HEK293 (cell line): ENCODE measurements around the gene DTL.

Experiments used
- CTCF ChIA-PET: fragments of 350-600 bp; formaldehyde crosslinking; extraction: SDS; loops from one replicate; lab custom pipeline; 2021; ENCODE audit warnings: antibody characterized with exemption; lab: Yijun Ruan, JAX
- POLR2A ChIA-PET: fragments of 300-600 bp; formaldehyde crosslinking; extraction: SDS; loops from one replicate; lab custom pipeline; 2020; ENCODE audit warnings: antibody characterized with exemption, inconsistent platforms; lab: Yijun Ruan, JAX
- H3K27ac ChIP-seq: fragments of 200-500 bp; sonication (Bioruptor generic); 2 replicates; pipeline ENCODE4 v1.5.1; 2014; ENCODE audit warnings: low read depth, low read length, control low read depth, inconsistent platforms; ENCODE audit errors: extremely low read depth
- H3K36me3 ChIP-seq, 2 experiments: fragments of 200-500 bp in 1 of 2; sonication (Bioruptor generic) in 1 of 2; 1 replicate in 1 of 2; 2 replicates in 1 of 2; pipeline ENCODE4 v1.5.1; 2014 to 2017; ENCODE audit warnings: inconsistent platforms in 2 of 2, low read length in 2 of 2; ENCODE audit not compliant: control insufficient read depth in 2 of 2, insufficient read depth in 1 of 2
- H3K4me1 ChIP-seq: fragments of 200-500 bp; sonication (Bioruptor generic); 2 replicates; pipeline ENCODE4 v1.5.1; 2014; ENCODE audit warnings: mild to moderate bottlenecking, low read length, inconsistent platforms; ENCODE audit not compliant: control insufficient read depth, insufficient read depth
- H3K4me3 ChIP-seq: 2 replicates; pipeline ENCODE4 v1.5.1; 2011; ENCODE audit warnings: low read depth, mild to moderate bottlenecking, control low read depth, low read length, moderate library complexity
- H3K9me3 ChIP-seq: fragments of 200-500 bp; sonication (Bioruptor generic); 2 replicates; pipeline ENCODE4 v1.5.1; 2014; ENCODE audit warnings: low read depth, low read length, inconsistent platforms; ENCODE audit not compliant: control insufficient read depth, insufficient read depth
- BCL11A ChIP-seq: fragments of 450-650 bp; formaldehyde crosslinking; IDR thresholded peaks from 2 replicates; pipeline ENCODE4 v1.5.1; 2016; ENCODE audit warnings: low read depth, missing biosample characterization, missing genetic modification characterization
- EGR2 ChIP-seq: fragments of 450-650 bp; formaldehyde crosslinking; IDR thresholded peaks from 2 replicates; pipeline ENCODE4 v1.5.1; 2016; ENCODE audit warnings: low read depth, missing biosample characterization, missing genetic modification characterization
- KLF16 ChIP-seq: fragments of 450-650 bp; formaldehyde crosslinking; IDR thresholded peaks from 2 replicates; pipeline ENCODE4 v1.5.1; 2017; ENCODE audit warnings: missing biosample characterization, missing genetic modification characterization
- SCRT1 ChIP-seq: fragments of 450-650 bp; formaldehyde crosslinking; IDR thresholded peaks from 2 replicates; pipeline ENCODE4 v1.5.1; 2016; ENCODE audit warnings: missing biosample characterization, missing genetic modification characterization, borderline replicate concordance
- SP7 ChIP-seq: fragments of 450-650 bp; formaldehyde crosslinking; IDR thresholded peaks from 2 replicates; pipeline ENCODE4 v1.5.1; 2016; ENCODE audit warnings: missing biosample characterization, missing genetic modification characterization
- YY1 ChIP-seq: fragments of 450-650 bp; formaldehyde crosslinking; IDR thresholded peaks from 2 replicates; pipeline ENCODE4 v1.5.1; 2018; ENCODE audit warnings: missing biosample characterization, missing genetic modification characterization
- ZBTB20 ChIP-seq: fragments of 450-650 bp; formaldehyde crosslinking; IDR thresholded peaks from 2 replicates; pipeline ENCODE4 v1.5.1; 2016; ENCODE audit warnings: missing biosample characterization, missing genetic modification characterization
- ZBTB48 ChIP-seq: fragments of 450-650 bp; formaldehyde crosslinking; IDR thresholded peaks from 2 replicates; pipeline ENCODE4 v1.5.1; 2016; ENCODE audit warnings: missing biosample characterization, missing genetic modification characterization
- ZBTB7A ChIP-seq: fragments of 450-650 bp; formaldehyde crosslinking; IDR thresholded peaks from 2 replicates; pipeline ENCODE4 v1.5.1; 2016; ENCODE audit warnings: low read depth, missing biosample characterization, missing genetic modification characterization
- ZNF121 ChIP-seq: fragments of 450-650 bp; formaldehyde crosslinking; IDR thresholded peaks from 2 replicates; pipeline ENCODE4 v1.5.1; 2016; ENCODE audit warnings: missing biosample characterization, missing genetic modification characterization
- ZNF148 ChIP-seq: fragments of 450-650 bp; formaldehyde crosslinking; IDR thresholded peaks from 2 replicates; pipeline ENCODE4 v1.5.0; 2017; ENCODE audit warnings: missing biosample characterization, missing genetic modification characterization, borderline replicate concordance
- ZNF211 ChIP-seq: fragments of 450-650 bp; formaldehyde crosslinking; IDR thresholded peaks from 2 replicates; pipeline ENCODE4 v1.5.1; 2016; ENCODE audit warnings: low read depth, missing biosample characterization, missing genetic modification characterization
- ZNF221 ChIP-seq: fragments of 450-650 bp; formaldehyde crosslinking; IDR thresholded peaks from 2 replicates; pipeline ENCODE4 v1.5.1; 2017; ENCODE audit warnings: missing biosample characterization, missing genetic modification characterization, borderline replicate concordance
- ZNF223 ChIP-seq: fragments of 450-650 bp; formaldehyde crosslinking; IDR thresholded peaks from 2 replicates; pipeline ENCODE4 v1.5.1; 2016; ENCODE audit warnings: missing biosample characterization, missing genetic modification characterization
- ZNF239 ChIP-seq: fragments of 450-650 bp; formaldehyde crosslinking; IDR thresholded peaks from 2 replicates; pipeline ENCODE4 v1.5.1; 2016; ENCODE audit warnings: missing biosample characterization, missing genetic modification characterization
- ZNF248 ChIP-seq: fragments of 450-650 bp; formaldehyde crosslinking; IDR thresholded peaks from 2 replicates; pipeline ENCODE4 v1.5.1; 2017; ENCODE audit warnings: missing biosample characterization, missing genetic modification characterization
- ZNF37A ChIP-seq: fragments of 450-650 bp; IDR thresholded peaks from 2 replicates; pipeline ENCODE4 v1.5.1; 2018; ENCODE audit warnings: missing biosample characterization, missing genetic modification characterization
- ZNF398 ChIP-seq: fragments of 450-650 bp; formaldehyde crosslinking; IDR thresholded peaks from 2 replicates; pipeline ENCODE4 v1.5.1; 2017; ENCODE audit warnings: missing biosample characterization, missing genetic modification characterization
- ZNF404 ChIP-seq: fragments of 450-650 bp; formaldehyde crosslinking; IDR thresholded peaks from 2 replicates; pipeline ENCODE4 v1.5.1; 2017; ENCODE audit warnings: missing biosample characterization, missing genetic modification characterization
- ZNF416 ChIP-seq: fragments of 450-650 bp; formaldehyde crosslinking; IDR thresholded peaks from 2 replicates; pipeline ENCODE4 v1.5.1; 2016; ENCODE audit warnings: missing biosample characterization, missing genetic modification characterization
- ZNF48 ChIP-seq: fragments of 450-650 bp; formaldehyde crosslinking; IDR thresholded peaks from 2 replicates; pipeline ENCODE4 v1.5.1; 2016; ENCODE audit warnings: missing biosample characterization, missing genetic modification characterization
- ZNF548 ChIP-seq: fragments of 450-650 bp; formaldehyde crosslinking; IDR thresholded peaks from 2 replicates; pipeline ENCODE4 v1.5.1; 2016; ENCODE audit warnings: missing biosample characterization, missing genetic modification characterization
- ZNF558 ChIP-seq: fragments of 450-650 bp; formaldehyde crosslinking; IDR thresholded peaks from 2 replicates; pipeline ENCODE4 v1.5.1; 2016; ENCODE audit warnings: missing biosample characterization, missing genetic modification characterization
- ZNF621 ChIP-seq: fragments of 450-650 bp; formaldehyde crosslinking; IDR thresholded peaks from 2 replicates; pipeline ENCODE4 v1.5.1; 2017; ENCODE audit warnings: missing biosample characterization, missing genetic modification characterization
- ZNF658 ChIP-seq: fragments of 450-650 bp; formaldehyde crosslinking; IDR thresholded peaks from 2 replicates; pipeline ENCODE4; 2016; ENCODE audit warnings: missing biosample characterization, missing genetic modification characterization
- ZNF664 ChIP-seq: fragments of 450-650 bp; formaldehyde crosslinking; IDR thresholded peaks from 2 replicates; pipeline ENCODE4 v1.5.1; 2016; ENCODE audit warnings: missing biosample characterization, missing genetic modification characterization
- ZNF76 ChIP-seq: fragments of 450-650 bp; formaldehyde crosslinking; IDR thresholded peaks from 2 replicates; pipeline ENCODE4; 2016; ENCODE audit warnings: low read depth, missing biosample characterization, missing genetic modification characterization, borderline replicate concordance
- ZNF777 ChIP-seq: fragments of 450-650 bp; formaldehyde crosslinking; IDR thresholded peaks from 2 replicates; pipeline ENCODE4 v1.5.1; 2017; ENCODE audit warnings: missing biosample characterization, missing genetic modification characterization, borderline replicate concordance
- ZNF830 ChIP-seq: fragments of 450-650 bp; IDR thresholded peaks from 2 replicates; pipeline ENCODE4 v1.5.0; 2018; ENCODE audit warnings: missing biosample characterization, missing genetic modification characterization, low read depth, mild to moderate bottlenecking, moderate library complexity
- TF ChIP-seq, protein P1 (sequence below): fragments of 450-650 bp; formaldehyde crosslinking; IDR thresholded peaks from 2 replicates; pipeline ENCODE4 v1.5.1; 2016; ENCODE audit warnings: missing biosample characterization, missing genetic modification characterization
- TF ChIP-seq, protein P2 (sequence below): fragments of 450-650 bp; formaldehyde crosslinking; IDR thresholded peaks from 2 replicates; pipeline ENCODE4 v1.5.1; 2016; ENCODE audit warnings: missing biosample characterization, missing genetic modification characterization

The DTL gene

GRCh38 chr1:212020975-212021374 lies 14.6 kb upstream of the DTL start:
- Histone ChIP-seq H3K36me3 (peaks cover 5 to 38% of the 10 kb centered on the region in 2 experiments; a peak in 2 of 3 replicates), H3K27ac (no peak overlapping the region), H3K4me1 (no peaks in the 10 kb centered on the region), H3K4me3 (no peak overlapping the region), H3K9me3 (no peaks in the 10 kb centered on the region)
- ChIA-PET CTCF (interaction anchor here (0.7 to 3.2 kb wide), 4 partner anchors 14 to 435 kb away, joined by 3 to 18 read pairs (median 4); partner anchors contain the start of genes DTL and INTS7), POLR2A (no interaction called here)
- TF ChIP-seq ZNF148 (tag by site-specific recombination) (no peak), ZBTB20 (tag by site-specific recombination) (no peak), YY1 (tag by site-specific recombination) (no peak), ZNF558 (tag by site-specific recombination) (no peak), ZNF398 (tag by site-specific recombination) (no peak), ZNF76 (tag by site-specific recombination) (no peak), EGR2 (tag by site-specific recombination) (no peak), ZNF37A (tag by site-specific recombination) (no peak)

GRCh38 chr1:212021563-212021962 lies 14.0 kb upstream of the DTL start:
- ChIA-PET CTCF (interaction anchor here (0.7 to 3.0 kb wide), 7 partner anchors 8 to 435 kb away, joined by 3 to 10 read pairs (median 4); partner anchors contain the start of genes DTL and INTS7), POLR2A (no interaction called here)
- Histone ChIP-seq H3K4me1 (no peaks in the 10 kb centered on the region), H3K27ac (no peak overlapping the region), H3K4me3 (no peak overlapping the region), H3K9me3 (no peaks in the 10 kb centered on the region), H3K36me3 (peaks cover 5 to 32% of the 10 kb centered on the region in 2 experiments; a peak in 2 of 3 replicates)
- TF ChIP-seq SCRT1 (tag by site-specific recombination) (no peak), ZNF548 (tag by site-specific recombination) (no peak), ZNF658 (no peak), ZNF211 (tag by site-specific recombination) (no peak), ZNF558 (tag by site-specific recombination) (no peak), ZNF239 (tag by site-specific recombination) (no peak), SP7 (tag by site-specific recombination) (no peak), ZNF777 (tag by site-specific recombination) (no peak), ZNF416 (tag by site-specific recombination) (no peak), ZNF830 (tag by site-specific recombination) (no peak), ZNF621 (tag by site-specific recombination) (no peak), ZNF48 (tag by site-specific recombination) (no peak), ZBTB48 (tag by site-specific recombination) (no peak), KLF16 (no peak), ZNF121 (tag by site-specific recombination) (peak; percentile 81), ZBTB7A (tag by site-specific recombination) (no peak), ZNF223 (tag by site-specific recombination) (no peak), ZNF248 (tag by site-specific recombination) (no peak), ZNF404 (tag by site-specific recombination) (no peak), ZNF221 (tag by site-specific recombination) (no peak), BCL11A (no peak), ZNF664 (tag by site-specific recombination) (0 out of 2 replicates have a peak, but pooled peaks have one; percentile 44)
- TF ChIP-seq, protein P1, sequence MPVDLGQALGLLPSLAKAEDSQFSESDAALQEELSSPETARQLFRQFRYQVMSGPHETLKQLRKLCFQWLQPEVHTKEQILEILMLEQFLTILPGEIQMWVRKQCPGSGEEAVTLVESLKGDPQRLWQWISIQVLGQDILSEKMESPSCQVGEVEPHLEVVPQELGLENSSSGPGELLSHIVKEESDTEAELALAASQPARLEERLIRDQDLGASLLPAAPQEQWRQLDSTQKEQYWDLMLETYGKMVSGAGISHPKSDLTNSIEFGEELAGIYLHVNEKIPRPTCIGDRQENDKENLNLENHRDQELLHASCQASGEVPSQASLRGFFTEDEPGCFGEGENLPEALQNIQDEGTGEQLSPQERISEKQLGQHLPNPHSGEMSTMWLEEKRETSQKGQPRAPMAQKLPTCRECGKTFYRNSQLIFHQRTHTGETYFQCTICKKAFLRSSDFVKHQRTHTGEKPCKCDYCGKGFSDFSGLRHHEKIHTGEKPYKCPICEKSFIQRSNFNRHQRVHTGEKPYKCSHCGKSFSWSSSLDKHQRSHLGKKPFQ: no peak
- TF ChIP-seq, protein P2, sequence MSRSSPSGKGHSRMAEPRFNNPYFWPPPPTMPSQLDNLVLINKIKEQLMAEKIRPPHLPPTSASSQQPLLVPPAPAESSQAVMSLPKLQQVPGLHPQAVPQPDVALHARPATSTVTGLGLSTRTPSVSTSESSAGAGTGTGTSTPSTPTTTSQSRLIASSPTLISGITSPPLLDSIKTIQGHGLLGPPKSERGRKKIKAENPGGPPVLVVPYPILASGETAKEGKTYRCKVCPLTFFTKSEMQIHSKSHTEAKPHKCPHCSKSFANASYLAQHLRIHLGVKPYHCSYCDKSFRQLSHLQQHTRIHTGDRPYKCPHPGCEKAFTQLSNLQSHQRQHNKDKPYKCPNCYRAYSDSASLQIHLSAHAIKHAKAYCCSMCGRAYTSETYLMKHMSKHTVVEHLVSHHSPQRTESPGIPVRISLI (tag by site-specific recombination): peak; percentile 42; the same call in 1 of the 2 replicates
